ENCODE measurements around the gene UBE3C. TPM values are rescaled to one million over a fixed set of nuclear protein-coding genes. Genes with fewer than 3 reads are reported as not detected.

UBE3C gene
- total RNA-seq = 10 to 100 TPM; 62.6 to 91.8 (median 73.7) TPM

DNA sequence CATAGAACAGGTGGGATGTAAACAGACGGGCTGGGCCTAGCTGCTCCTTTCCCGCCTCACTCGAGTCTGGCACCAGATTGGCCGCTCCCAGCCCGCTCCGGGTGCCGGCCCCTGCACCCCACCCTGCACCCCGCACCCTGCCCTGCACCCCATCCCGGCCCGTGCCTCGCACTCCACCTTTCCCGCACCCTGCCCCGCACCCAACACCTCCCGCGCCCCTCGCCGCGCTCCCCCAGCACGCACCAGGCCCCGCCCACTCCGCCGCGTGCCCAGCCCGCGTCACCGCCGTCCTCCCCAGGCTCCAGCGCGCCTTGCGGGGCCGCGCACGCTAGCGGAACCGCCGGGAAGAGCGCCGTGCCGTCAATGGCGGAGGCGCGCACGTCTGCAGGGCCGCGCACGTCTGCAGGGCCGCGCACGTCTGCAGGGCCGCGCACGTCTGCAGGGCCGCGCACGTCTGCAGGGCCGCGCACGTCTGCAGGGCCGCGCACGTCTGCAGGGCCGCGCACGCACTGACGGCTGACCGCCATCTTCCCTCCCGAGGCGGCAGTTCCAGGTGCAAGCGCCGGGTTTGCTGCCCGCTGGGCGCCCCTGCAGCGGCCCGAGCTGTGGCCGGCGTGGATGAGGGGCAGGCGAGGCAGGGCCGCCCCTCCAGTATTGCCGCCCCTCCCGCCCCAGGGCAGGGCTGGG lies at the start of gene UBE3C:
UBE3C (plus strand) TSS at position 503 of the 687 bp plus-strand sequence. CDS start 347 bp downstream, outside the sequence.
- no peak for TF ChIP-seq CTCF (IDR thresholded peaks at IDR 0.05; ENCODE audit: low read depth)

DNA sequence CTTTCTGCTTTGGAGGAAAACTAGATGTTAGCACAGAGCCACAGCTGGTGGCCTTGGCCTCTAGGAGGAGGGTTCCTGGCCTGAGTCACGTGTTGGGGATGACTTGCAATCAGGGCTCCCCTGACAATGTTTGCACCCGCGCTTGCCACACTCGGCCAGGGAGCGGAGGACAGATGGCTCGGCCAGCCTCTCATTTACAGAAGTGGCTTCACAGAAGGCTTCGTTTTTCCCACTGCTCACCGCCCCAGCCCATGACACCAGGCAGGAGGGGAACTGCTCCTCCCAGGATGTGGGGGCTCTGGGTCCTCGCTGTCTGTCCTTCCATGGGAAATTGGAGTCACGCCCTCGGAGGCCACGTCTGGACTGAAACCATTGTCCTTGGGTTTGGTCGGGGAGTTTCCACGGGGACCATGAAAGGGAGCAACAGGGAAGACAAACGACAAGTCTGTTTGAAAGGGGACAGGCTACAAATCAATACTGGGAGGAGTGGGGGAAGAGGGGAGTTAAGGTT lies 49.6 kb upstream of the UBE3C start:
- no peak for TF ChIP-seq CTCF (IDR thresholded peaks at IDR 0.05; ENCODE audit: low read depth)

- no peak for TF ChIP-seq CTCF (IDR thresholded peaks at IDR 0.05; ENCODE audit: low read depth)
Measured at GRCh38 chr7:157090485-157091165, 48.1 kb upstream of the UBE3C start.

- TF ChIP-seq CTCF (IDR thresholded peaks at IDR 0.05; ENCODE audit: low read depth) = no peak
Measured at GRCh38 chr7:157096286-157097055, 42.3 kb upstream of the UBE3C start.

- no peak for TF ChIP-seq CTCF (IDR thresholded peaks at IDR 0.05; ENCODE audit: low read depth)
Measured at GRCh38 chr7:157097056-157097329, 41.7 kb upstream of the UBE3C start.

DNA sequence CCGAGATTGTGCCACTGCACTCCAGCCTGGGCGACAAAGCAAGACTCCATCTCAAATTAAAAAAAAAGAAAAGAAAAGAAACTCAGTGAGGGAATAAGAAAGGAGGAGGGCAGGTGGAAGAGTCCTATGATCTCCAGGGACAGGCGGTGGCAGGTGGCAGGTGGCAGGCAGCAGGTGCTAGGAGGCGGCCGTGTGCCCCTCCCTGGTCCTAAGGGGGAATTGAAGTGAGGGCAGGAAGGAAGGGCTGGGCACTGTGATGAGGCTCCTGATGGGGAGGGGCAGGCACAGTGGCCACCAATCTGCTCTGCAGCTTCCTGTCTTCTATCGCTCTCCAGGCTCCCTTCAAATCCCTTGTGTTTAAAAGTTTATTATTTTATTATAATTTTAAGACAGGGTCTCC lies 41.2 kb upstream of the UBE3C start:
- no peak for TF ChIP-seq CTCF (IDR thresholded peaks at IDR 0.05; ENCODE audit: low read depth)

GRCh38 chr7:157111311-157111710 lies 27.4 kb upstream of the UBE3C start:
- TF ChIP-seq CTCF (IDR thresholded peaks at IDR 0.05; ENCODE audit: low read depth) = no peak
